IPS DF 6.9 (cell line): ENCODE data around the gene HRH1.

Experiments used
- DNase-seq: peaks from one replicate; pipeline ENCODE4 v3.0.0-alpha.2; 2013; ENCODE audit warnings: low read depth, low spot score
- H3K27ac ChIP-seq: one replicate; pipeline ENCODE4 v1.5.1; 2013; ENCODE audit warnings: low read length, control low read depth
- H3K27me3 ChIP-seq: 2 replicates; pipeline ENCODE4 v1.6.1; 2013; ENCODE audit warnings: mild to moderate bottlenecking, low read length; ENCODE audit not compliant: control insufficient read depth, insufficient read depth
- H3K36me3 ChIP-seq: 2 replicates; pipeline ENCODE4 v1.6.1; 2013; ENCODE audit warnings: low read length; ENCODE audit not compliant: control insufficient read depth, insufficient read depth
- H3K4me1 ChIP-seq: 2 replicates; pipeline ENCODE4 v1.6.1; 2013; ENCODE audit warnings: low read length; ENCODE audit not compliant: control insufficient read depth, insufficient read depth
- H3K4me3 ChIP-seq: 2 replicates; pipeline ENCODE4 v1.5.1; 2013; ENCODE audit warnings: mild to moderate bottlenecking, low read length
- H3K9me3 ChIP-seq: 2 replicates; pipeline ENCODE4 v1.6.1; 2013; ENCODE audit warnings: low read length, inconsistent platforms; ENCODE audit not compliant: control insufficient read depth, insufficient read depth
- WGBS: extraction: QIAGEN DNeasy Blood & Tissue Kit; methylation state at CpG from one replicate; pipeline ENCODE4 v1.1.7; 2013; ENCODE audit warnings: mixed read lengths, missing lambda C conversion rate; ENCODE audit not compliant: insufficient read length, insufficient coverage; 5-methylcytosine and 5-hydroxymethylcytosine counted together

HRH1 gene

DNA sequence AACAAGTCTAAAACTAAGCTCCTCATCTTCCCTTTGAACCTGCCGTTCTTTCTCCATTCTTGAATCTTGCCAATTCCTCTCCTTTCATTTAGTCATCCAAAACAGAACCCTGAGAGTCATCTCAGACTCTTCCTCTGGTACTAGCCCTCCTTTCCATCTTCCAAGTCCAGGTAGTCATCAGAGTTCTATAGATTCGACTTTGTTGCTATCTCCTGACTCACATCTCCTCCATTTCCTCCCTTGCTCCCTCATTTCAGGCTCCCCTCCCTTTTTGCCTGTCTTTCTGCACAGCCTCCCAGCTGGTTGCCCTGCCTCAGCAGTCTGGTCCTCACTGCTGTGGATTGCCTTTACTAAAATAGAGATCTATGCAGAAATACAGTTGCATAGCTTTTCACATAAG, 122.6 kb downstream of the HRH1 start:
- whole genome bisulfite sequencing: no CpG with 5 or more reads among the region's 2 CpGs
- no peak overlapping the region for H3K4me3 ChIP-seq

DNA sequence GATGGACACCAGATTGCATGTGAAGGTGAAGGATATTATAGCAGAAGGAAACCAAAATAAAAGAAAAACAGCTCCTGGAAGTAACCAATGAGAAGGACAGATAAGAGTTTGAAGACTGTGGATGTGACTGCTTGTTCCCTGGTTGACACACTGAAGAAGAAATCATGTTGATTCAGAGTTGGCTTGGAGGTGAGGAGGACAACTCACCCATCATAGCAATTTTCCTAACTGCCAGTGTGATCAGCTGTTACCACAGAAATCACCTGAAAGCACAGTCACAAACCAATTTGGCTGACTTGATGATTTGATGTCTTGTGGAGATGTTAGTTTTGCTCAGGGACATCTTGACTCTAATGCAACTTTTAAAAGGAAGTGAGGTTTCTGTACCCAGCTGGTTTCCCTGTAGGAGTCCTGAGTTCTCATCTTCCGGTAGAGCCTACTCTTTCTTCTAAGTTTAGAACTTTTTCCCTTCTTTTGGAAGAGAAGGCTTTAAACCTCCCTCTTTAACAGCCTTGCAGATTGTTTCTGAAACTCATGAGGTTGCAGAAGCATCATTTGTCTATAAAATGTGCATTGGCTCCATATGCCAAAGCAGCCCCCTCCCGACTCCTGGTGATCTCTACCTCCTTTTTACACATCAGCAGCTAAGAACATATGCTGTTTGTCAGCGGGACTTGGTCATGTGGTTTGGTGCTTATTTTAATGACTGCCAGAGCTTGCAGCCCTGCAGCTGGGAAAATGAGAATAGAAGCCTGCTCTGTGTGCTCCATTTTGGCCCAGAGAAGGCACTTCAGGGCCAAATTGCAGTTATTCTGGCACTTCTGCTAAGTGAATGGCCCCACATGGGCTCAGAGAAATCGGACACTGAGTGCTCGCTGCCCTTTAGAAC, 128.2 kb downstream of the HRH1 start:
- Histone ChIP-seq H3K4me1 (no peaks in the 10 kb centered on the region), H3K36me3 (no peaks in the 10 kb centered on the region), H3K27me3 (no peaks in the 10 kb centered on the region), H3K9me3 (no peaks in the 10 kb centered on the region), H3K27ac (no peak overlapping the region), H3K4me3 (no peak overlapping the region)
- no CpG with 5 or more reads among the region's 5 CpGs for whole genome bisulfite sequencing
- DNase-seq: no peak

More for the DNA sequence above, 122.6 kb downstream of the HRH1 start:
- Histone ChIP-seq H3K27ac (no peak overlapping the region), H3K9me3 (no peaks in the 10 kb centered on the region), H3K36me3 (no peaks in the 10 kb centered on the region), H3K4me1 (no peaks in the 10 kb centered on the region), H3K27me3 (no peaks in the 10 kb centered on the region)
- no peak for DNase-seq

DNA sequence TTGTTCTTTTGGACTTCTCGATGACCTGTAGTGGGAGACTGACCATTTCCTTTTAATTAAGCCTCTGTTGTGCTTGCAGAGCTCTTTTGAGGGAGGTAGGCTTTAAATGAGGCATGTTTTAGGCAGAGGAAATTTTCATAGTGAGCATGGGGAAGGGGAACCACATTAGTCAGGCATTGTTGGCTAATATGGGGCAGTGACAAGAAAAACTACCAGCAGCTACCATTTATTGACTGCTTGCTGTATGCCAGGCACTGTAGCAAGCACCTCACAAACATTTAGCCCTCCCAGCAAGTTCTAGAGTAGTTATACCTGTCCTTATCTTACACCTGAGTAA, 128.8 kb downstream of the HRH1 start:
- Histone ChIP-seq H3K27me3 (no peaks in the 10 kb centered on the region), H3K4me3 (no peak overlapping the region), H3K36me3 (no peaks in the 10 kb centered on the region), H3K9me3 (no peaks in the 10 kb centered on the region), H3K27ac (no peak overlapping the region), H3K4me1 (no peaks in the 10 kb centered on the region)
- no CpG with 5 or more reads among the region's 1 CpG for WGBS
- no peak for DNase-seq

DNA sequence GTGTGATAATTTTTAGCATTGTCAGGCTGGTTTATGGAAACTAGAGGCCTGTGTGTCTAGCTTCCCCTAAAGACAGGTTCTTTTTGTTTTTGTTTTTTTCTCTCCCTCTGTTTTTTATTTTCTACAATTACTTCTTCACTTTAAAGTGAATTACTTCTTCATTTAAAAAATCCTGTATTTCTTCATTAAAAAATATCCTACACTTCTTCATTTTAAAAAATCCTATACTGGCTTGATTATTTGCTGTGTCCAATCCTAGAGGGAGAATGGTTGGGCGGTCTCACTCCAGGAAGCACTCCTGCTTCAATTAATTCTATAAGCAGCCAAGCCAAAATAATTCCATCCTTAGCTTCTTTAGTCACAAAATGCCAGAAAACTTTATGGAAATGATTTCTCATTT, 129.7 kb downstream of the HRH1 start:
- Histone ChIP-seq H3K4me3 (no peak overlapping the region), H3K36me3 (no peaks in the 10 kb centered on the region), H3K27me3 (no peaks in the 10 kb centered on the region), H3K9me3 (no peaks in the 10 kb centered on the region), H3K27ac (no peak overlapping the region), H3K4me1 (no peaks in the 10 kb centered on the region)
- DNase-seq: no peak
- no CpG with 5 or more reads among the region's 1 CpG for WGBS

DNA sequence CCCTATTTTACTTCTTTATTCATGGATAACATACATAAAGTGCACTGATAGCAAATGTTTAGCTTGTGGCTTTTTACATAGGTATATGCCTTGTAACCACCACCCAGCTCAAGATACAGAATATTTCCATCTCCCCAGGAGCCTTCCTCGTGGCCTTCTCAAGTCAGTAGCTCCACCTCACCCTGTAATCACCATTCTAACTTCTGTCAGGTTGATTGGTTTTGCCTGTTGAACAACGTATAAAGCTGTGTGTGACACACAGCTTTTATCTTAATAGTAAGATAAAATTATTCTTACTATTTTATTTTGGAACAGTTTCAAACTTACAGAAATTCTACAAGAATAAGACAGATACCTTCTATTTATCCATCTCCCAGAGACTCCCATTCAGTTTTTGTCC, 131.2 kb downstream of the HRH1 start:
- no peaks in the 10 kb centered on the region for H3K27me3 ChIP-seq
- no peak overlapping the region for H3K27ac ChIP-seq
- no peaks in the 10 kb centered on the region for H3K9me3 ChIP-seq
- H3K36me3 ChIP-seq: no peaks in the 10 kb centered on the region
- no peaks in the 10 kb centered on the region for H3K4me1 ChIP-seq
- H3K4me3 ChIP-seq: no peak overlapping the region
- WGBS: no CpG with 5 or more reads among the region's 2 CpGs
- no peak for DNase-seq

DNA sequence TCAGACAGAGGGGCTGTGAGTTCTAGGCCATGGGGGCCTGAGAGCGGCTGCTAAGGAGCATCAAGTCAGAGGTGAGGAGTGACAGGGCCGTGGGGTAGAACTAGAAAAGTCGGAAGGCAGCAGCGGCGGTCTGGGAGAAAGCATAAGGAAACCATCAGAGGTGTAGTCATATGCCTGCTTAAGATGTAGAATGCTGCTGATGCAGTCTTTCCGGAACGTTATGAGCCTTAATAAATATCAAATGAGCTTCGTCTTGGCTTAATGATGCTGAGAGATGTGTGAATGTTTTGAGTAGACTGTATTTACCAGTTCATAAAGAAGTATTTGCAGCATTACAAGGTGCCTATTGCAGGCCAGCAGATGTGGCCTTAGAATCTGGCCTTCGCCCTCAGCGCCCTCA, 133.1 kb downstream of the HRH1 start:
- no peaks in the 10 kb centered on the region for H3K4me1 ChIP-seq

DNA sequence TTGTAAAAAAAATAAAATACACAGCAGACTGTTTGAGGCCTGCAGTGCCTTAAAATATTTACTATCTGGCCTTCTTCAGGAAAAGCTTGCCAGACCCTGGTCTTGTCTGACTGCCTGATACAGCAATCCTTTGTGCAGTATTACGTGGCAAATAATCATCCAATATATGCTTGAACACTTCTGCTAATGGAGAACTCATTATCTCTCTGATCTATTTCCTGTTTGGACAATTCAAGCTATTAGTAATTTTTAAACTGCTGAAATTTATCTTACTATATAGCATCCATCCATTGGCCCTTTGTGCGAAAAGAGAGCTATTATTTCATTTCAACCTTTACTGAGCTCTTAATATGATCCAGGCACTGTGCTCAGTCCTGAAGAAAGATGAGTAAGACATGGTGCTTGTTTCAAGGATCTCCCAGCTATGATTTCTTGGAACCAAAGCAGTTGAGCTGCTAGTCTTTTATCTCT, 133.8 kb downstream of the HRH1 start:
- H3K4me3 ChIP-seq: no peak overlapping the region
- no peaks in the 10 kb centered on the region for H3K36me3 ChIP-seq
- no peaks in the 10 kb centered on the region for H3K27me3 ChIP-seq
- H3K9me3 ChIP-seq: no peaks in the 10 kb centered on the region
- no peak for DNase-seq
- no CpG with 5 or more reads among the region's 2 CpGs for WGBS
- no peaks in the 10 kb centered on the region for H3K4me1 ChIP-seq
- H3K27ac ChIP-seq: no peak overlapping the region

More for the DNA sequence above, 133.1 kb downstream of the HRH1 start:
- Histone ChIP-seq H3K9me3 (no peaks in the 10 kb centered on the region), H3K36me3 (no peaks in the 10 kb centered on the region), H3K27ac (no peak overlapping the region), H3K4me3 (no peak overlapping the region), H3K27me3 (no peaks in the 10 kb centered on the region)
- DNase-seq: no peak
- no CpG with 5 or more reads among the region's 10 CpGs for WGBS

DNA sequence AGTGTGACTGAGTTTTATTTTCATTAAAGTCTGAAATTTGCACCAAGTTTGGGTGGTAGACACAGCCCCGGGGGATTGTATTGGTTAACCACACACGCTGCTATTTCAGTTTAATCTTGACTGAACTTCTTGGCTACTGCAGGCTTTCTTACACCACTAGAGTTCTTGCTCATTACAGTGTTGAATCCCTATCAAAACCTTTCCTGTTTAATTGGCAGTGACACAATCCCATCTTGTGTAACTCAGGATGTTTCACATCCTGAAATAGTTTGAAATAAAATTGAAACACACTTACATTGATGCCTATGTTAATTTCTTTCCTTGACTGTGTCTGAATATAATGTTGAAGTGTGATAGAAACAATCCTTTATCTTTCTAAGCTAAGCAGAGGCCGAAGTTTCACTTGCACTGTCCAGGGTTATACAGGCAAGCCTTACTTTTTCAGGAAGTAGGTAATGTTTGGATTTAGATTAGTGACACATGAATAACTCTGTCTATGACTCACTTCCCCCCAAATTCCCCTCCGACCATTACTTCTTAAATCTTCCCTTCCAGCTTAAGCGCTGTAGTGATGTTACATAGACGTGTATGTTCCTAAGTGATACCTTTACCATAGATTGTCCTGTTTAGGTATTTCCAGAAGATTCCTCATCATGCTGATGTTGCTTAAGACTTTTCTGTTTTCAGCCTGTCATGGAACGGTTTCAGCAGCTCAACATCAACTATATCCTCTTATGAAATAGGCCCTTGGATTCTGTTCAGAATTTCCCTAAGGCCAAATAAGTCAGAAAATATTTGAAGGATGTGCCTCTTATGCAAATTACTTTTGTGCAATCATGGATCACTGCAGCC, 134.7 kb downstream of the HRH1 start:
- Histone ChIP-seq H3K36me3 (no peaks in the 10 kb centered on the region), H3K9me3 (no peaks in the 10 kb centered on the region), H3K27ac (no peak overlapping the region), H3K4me1 (no peaks in the 10 kb centered on the region), H3K4me3 (no peak overlapping the region), H3K27me3 (no peaks in the 10 kb centered on the region)
- WGBS: no CpG with 5 or more reads among the region's 7 CpGs
- no peak for DNase-seq

DNA sequence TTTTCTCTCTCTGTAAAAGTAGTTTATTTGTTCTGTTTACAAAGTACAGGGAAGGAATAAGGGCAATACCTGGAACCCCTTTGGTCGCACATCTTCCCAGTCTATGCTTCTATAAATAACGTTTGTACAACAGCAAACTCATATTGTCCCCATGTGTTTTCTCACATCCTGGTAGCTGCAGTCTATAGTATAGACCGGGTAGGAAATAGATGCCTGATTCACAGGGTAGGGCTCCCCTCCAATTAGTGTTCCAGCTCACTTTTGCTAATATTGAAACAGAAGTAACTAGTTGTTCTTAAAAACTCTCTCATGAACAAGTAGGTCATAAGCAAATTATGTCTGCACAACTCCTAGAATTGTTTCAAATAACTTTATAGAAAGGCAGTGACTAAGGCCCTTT, 135.6 kb downstream of the HRH1 start:
- WGBS: no CpG with 5 or more reads among the region's 3 CpGs
- Histone ChIP-seq H3K9me3 (no peaks in the 10 kb centered on the region), H3K36me3 (no peaks in the 10 kb centered on the region), H3K4me3 (no peak overlapping the region), H3K27me3 (no peaks in the 10 kb centered on the region), H3K4me1 (no peaks in the 10 kb centered on the region), H3K27ac (no peak overlapping the region)
- DNase-seq: no peak

DNA sequence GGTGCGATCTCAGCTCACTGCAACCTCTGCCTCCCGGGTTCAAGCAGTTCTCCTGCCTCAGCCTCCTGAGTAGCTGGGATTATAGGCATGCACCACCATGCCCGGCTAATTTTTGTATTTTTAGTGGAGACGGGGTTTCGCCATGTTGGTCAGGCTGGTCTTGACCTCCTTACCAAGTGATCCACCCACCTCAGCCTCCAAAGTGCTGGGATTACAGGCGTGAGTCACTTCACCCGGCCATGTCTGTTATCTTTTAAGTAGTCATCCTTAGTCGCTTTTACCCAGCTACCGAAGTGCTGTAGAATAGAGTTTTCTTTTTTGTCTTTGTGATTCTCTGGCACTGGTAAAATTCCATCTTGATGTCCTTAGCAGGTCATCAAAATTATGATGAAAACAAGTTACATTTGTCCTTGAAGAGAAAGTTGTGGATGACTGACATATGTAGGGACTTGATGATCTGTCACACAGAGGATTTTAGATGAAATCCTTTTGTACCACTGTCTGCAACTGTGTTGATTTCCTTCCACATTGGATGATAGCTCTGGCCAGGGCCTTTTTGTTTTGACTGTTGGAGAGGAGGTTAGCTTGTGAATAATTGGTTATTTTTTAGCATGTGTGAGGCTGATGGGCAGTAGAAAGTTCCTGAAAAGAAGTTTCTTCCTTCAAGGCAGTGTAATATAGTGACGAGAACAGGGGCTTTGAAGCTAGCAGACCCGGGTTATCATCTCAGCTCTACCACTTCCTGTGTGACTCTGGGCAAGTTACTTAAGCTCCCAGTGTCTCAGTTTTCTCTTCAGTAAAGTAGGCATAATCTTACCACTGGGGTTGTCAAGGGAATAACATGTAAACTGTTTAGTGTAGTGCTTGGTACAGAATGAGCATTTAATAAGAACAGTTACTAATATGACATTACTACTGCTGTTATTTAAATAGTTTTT, 136.7 kb downstream of the HRH1 start:
- H3K4me3 ChIP-seq: no peak overlapping the region
- DNase-seq: no peak
- no peaks in the 10 kb centered on the region for H3K4me1 ChIP-seq
- H3K9me3 ChIP-seq: no peaks in the 10 kb centered on the region
- no CpG with 5 or more reads among the region's 11 CpGs for WGBS
- no peaks in the 10 kb centered on the region for H3K36me3 ChIP-seq
- H3K27me3 ChIP-seq: no peaks in the 10 kb centered on the region
- H3K27ac ChIP-seq: no peak overlapping the region
